ENCODE measurements around the gene ZDHHC13. TPM values are rescaled to one million over a fixed set of nuclear protein-coding genes. Genes with fewer than 3 reads are reported as not detected.

ZDHHC13 gene
- total and polyA plus RNA-seq, 2 of the 4 experiments (the other 2 are of a cell fraction): 7.2 to 15.1 TPM

DNA sequence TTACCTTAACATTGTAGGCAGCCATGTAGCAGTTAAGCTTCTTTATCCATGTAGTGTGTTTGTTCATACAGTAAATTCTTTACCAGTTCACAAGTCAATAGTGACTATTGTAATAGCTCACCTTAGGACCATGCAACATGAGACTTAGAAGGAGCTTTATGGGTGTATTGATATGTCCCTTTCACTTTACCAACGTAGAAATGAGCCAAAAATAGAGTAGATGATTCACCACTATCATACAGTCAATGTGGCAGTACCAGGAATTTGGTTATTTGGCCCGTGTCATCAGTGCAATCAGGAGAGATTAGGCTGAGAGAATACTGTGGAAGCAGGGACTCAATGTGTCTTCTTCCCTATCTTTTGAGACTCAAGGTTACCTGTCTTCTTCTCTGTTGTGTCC is 4.7 kb downstream of the ZDHHC13 start:
- H3K79me1 ChIP-seq (ENCODE audit: low read depth in 1 of 2, low read length in 2 of 2): peaks cover 18 to 33% of the 10 kb centered on the region in 2 experiments; a peak in 3 of 4 replicates
- H3K36me3 ChIP-seq (ENCODE audit: control insufficient read depth, insufficient read depth, low read length): peaks cover 2% of the 10 kb centered on the region
- no peak for TF ChIP-seq MXI1 (IDR thresholded peaks at IDR 0.05; ENCODE audit: borderline replicate concordance, low read depth, low read length)
- no peak for TF ChIP-seq NFE2L2 (IDR thresholded peaks at IDR 0.05; ENCODE audit: low read depth, low read length)
- TF ChIP-seq, protein P1, sequence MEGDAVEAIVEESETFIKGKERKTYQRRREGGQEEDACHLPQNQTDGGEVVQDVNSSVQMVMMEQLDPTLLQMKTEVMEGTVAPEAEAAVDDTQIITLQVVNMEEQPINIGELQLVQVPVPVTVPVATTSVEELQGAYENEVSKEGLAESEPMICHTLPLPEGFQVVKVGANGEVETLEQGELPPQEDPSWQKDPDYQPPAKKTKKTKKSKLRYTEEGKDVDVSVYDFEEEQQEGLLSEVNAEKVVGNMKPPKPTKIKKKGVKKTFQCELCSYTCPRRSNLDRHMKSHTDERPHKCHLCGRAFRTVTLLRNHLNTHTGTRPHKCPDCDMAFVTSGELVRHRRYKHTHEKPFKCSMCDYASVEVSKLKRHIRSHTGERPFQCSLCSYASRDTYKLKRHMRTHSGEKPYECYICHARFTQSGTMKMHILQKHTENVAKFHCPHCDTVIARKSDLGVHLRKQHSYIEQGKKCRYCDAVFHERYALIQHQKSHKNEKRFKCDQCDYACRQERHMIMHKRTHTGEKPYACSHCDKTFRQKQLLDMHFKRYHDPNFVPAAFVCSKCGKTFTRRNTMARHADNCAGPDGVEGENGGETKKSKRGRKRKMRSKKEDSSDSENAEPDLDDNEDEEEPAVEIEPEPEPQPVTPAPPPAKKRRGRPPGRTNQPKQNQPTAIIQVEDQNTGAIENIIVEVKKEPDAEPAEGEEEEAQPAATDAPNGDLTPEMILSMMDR (conservative IDR thresholded peaks at IDR 0.05; ENCODE audit: low read depth, low read length): no peak
- TF ChIP-seq RAD21 (IDR thresholded peaks at IDR 0.05; ENCODE audit: low read length): no peak
- TF ChIP-seq SMC3 (IDR thresholded peaks at IDR 0.05; ENCODE audit: low read depth, low read length): no peak
- no peak for TF ChIP-seq FOS (IDR thresholded peaks at IDR 0.05; ENCODE audit: low read depth, low read length)
- TF ChIP-seq POLR2A (IDR thresholded peaks at IDR 0.05; ENCODE audit: low read depth, low read length): no peak
- TF ChIP-seq BHLHE40 (IDR thresholded peaks at IDR 0.05; ENCODE audit: low read depth, low read length): no peak
- TF ChIP-seq RFX5 (IDR thresholded peaks at IDR 0.05; ENCODE audit: low read depth, low read length): no peak
- H2AK9ac ChIP-seq (replicated peaks; ENCODE audit: low read depth, low read length, poor library complexity): no peak overlapping the region
- H4K91ac ChIP-seq (ENCODE audit: insufficient read depth, low read depth, low read length): no peak overlapping the region
- H2BK120ac ChIP-seq (ENCODE audit: low read depth, low read length): no peak overlapping the region
- no peak overlapping the region for H4K8ac ChIP-seq (ENCODE audit: low read depth in 2 of 2, low read length in 2 of 2)
- H3K9me1 ChIP-seq (ENCODE audit: insufficient read depth, low read length): 0 out of 2 replicates have a peak, but pooled peaks cover 2% of the 10 kb centered on the region
- POLR2A ChIA-PET (ENCODE audit: unreplicated experiment): interaction anchor here (0.6 kb wide), 1 partner anchor 159 kb away, joined by 4 read pairs; no protein-coding TSS in a partner anchor
- no peak overlapping the region for H2BK5ac ChIP-seq (ENCODE audit: low read depth, low read length, poor library complexity, severe bottlenecking)
- H3K4me3 ChIP-seq (ENCODE audit: insufficient read depth, low read depth, low read length): no peak overlapping the region
- BruUV-seq (replicated peaks): no TSS peak
- H2BK20ac ChIP-seq (ENCODE audit: low read depth, low read length): no peak overlapping the region
- H3K9me3 ChIP-seq (ENCODE audit: control insufficient read depth, insufficient read depth, low read length): no peaks in the 10 kb centered on the region
- in situ Hi-C loops (cut with MboI; ENCODE audit: low sequenced_read_pairs): no loop called here
- H2AK5ac ChIP-seq (ENCODE audit: low read depth, low read length): no peak overlapping the region
- intact Hi-C loops (cut with micrococcal nuclease): no loop called here
- H3K4ac ChIP-seq (ENCODE audit: low read depth, low read length): no peak overlapping the region
- H2BK15ac ChIP-seq (ENCODE audit: low read depth, low read length): no peak overlapping the region
- WGBS, 2 experiments (ENCODE audit: extremely low coverage in 2 of 2, insufficient read length in 1 of 2): no CpG with 5 or more reads among the region's 2 CpGs
- no peak overlapping the region for H3K9ac ChIP-seq (ENCODE audit: low read depth, low read length)
- H3K4me2 ChIP-seq (ENCODE audit: low read depth, low read length): no peak overlapping the region
- no peak overlapping the region for H3K14ac ChIP-seq (replicated peaks; ENCODE audit: low read depth, low read length)
- H3K27me3 ChIP-seq (ENCODE audit: control insufficient read depth, insufficient read depth, low read length): no peaks in the 10 kb centered on the region
- no peak overlapping the region for H3K23ac ChIP-seq (ENCODE audit: low read depth, low read length)
- ATAC-seq (ENCODE audit: low read depth): no peak
- no peak overlapping the region for H2AFZ ChIP-seq (replicated peaks; ENCODE audit: low read length, poor library complexity)
- peak; percentile 4 for DNase-seq
- no peaks in the 10 kb centered on the region for H4K20me1 ChIP-seq (ENCODE audit: insufficient read depth, low read length)
- dilution Hi-C loops (cut with HindIII; ENCODE audit: low sequenced_read_pairs, unreplicated experiment): no loop called here
- no peak overlapping the region for H4K5ac ChIP-seq (ENCODE audit: low read depth, low read length)
- H3K18ac ChIP-seq (ENCODE audit: low read depth, low read length): no peak overlapping the region
- CTCF ChIA-PET: no interaction called here
- no peak overlapping the region for H3K27ac ChIP-seq (ENCODE audit: insufficient read depth, low read length)
- no peak overlapping the region for H3K56ac ChIP-seq (ENCODE audit: extremely low read depth, insufficient read depth, low read length)
- no peaks in the 10 kb centered on the region for H3K4me1 ChIP-seq (ENCODE audit: control insufficient read depth, insufficient read depth, low read length)
